ENCODE measurements around the gene HAUS8. TPM values are rescaled to one million over a fixed set of nuclear protein-coding genes. Genes with fewer than 3 reads are reported as not detected.
A peak's percentile ranks its signal among the peaks of the same experiment; 100 is the strongest.

HAUS8 gene
- total RNA-seq, 2 experiments from 2014 or later, result 32.6 to 41.7 TPM

- no peak for ATAC-seq
- Mint-ChIP-seq H3K36me3 (ENCODE audit: low read depth) (peaks cover 9% of the 10 kb centered on the region), H3K27me3 (no peaks in the 10 kb centered on the region), H3K9me3 (ENCODE audit: low read depth) (no peaks in the 10 kb centered on the region), H3K4me1 (peaks cover 61% of the 10 kb centered on the region), H3K27ac (peak overlapping the region; percentile 51), H3K4me3 (peak overlapping the region; percentile 4)
- no peak for DNase-seq
- intact Hi-C loops (cut with DNase I, micrococcal nuclease), result loop anchor here (1.0 to 2.0 kb wide), 4 partner anchors 10 to 420 kb away; partner anchors contain the start of gene SMIM7 (in 1 of the 2)
- ChIA-PET POLR2A (interaction anchor here (0.6 to 1.4 kb wide), 2 partner anchors 9 to 45 kb away, joined by 4 to 7 read pairs; no protein-coding TSS in a partner anchor), CTCF (interaction anchor here (0.9 to 1.8 kb wide), 2 partner anchors 10 to 19 kb away, joined by 3 to 8 read pairs; no protein-coding TSS in a partner anchor)
Measured at GRCh38 chr19:17080440-17080801, 5.2 kb upstream of the HAUS8 start.

- intact Hi-C loops (cut with DNase I, micrococcal nuclease), result loop anchor here (1.0 to 10.0 kb wide), 10 partner anchors 10 to 1005 kb away; partner anchors contain the start of genes CCDC194 (in 1 of the 2), SLC35E1 (in 1 of the 2), SMIM7 (in 1 of the 2) and TPM4 (in 1 of the 2)
- H3K4me1 Mint-ChIP-seq, result peaks cover 57% of the 10 kb centered on the region
- POLR2A ChIA-PET, result interaction anchor here (0.6 to 1.4 kb wide), 3 partner anchors 10 to 325 kb away, joined by 4 to 7 read pairs (median 6); partner anchors contain the start of gene BST2
- CTCF ChIA-PET, result interaction anchor here (0.8 to 1.8 kb wide), 3 partner anchors 11 to 1565 kb away, joined by 3 to 8 read pairs (median 4); no protein-coding TSS in a partner anchor
- DNase-seq, result peak; percentile 88
- H3K36me3 Mint-ChIP-seq (ENCODE audit: low read depth), result peaks cover 9% of the 10 kb centered on the region
- no peaks in the 10 kb centered on the region for H3K9me3 Mint-ChIP-seq (ENCODE audit: low read depth)
- peak overlapping the region; percentile 70 for H3K27ac Mint-ChIP-seq
- ATAC-seq, result peak; percentile 85
- no peaks in the 10 kb centered on the region for H3K27me3 Mint-ChIP-seq
- H3K4me3 Mint-ChIP-seq, result peak overlapping the region; percentile 48
Measured at GRCh38 chr19:17079710-17080439, 4.6 kb upstream of the HAUS8 start.

GRCh38 chr19:17078920-17079709 lies 3.9 kb upstream of the HAUS8 start:
- ChIA-PET CTCF (interaction anchor here (0.8 to 1.8 kb wide), 2 partner anchors 11 to 1564 kb away, joined by 4 to 8 read pairs; no protein-coding TSS in a partner anchor), POLR2A (interaction anchor here (0.6 to 1.4 kb wide), 2 partner anchors 47 to 326 kb away, joined by 4 to 6 read pairs; partner anchors contain the start of gene BST2)
- Mint-ChIP-seq H3K27ac (peak overlapping the region; percentile 70), H3K36me3 (ENCODE audit: low read depth) (peaks cover 11% of the 10 kb centered on the region), H3K4me3 (peak overlapping the region; percentile 48), H3K27me3 (no peaks in the 10 kb centered on the region), H3K9me3 (ENCODE audit: low read depth) (no peaks in the 10 kb centered on the region), H3K4me1 (peaks cover 61% of the 10 kb centered on the region)
- ATAC-seq (no peak), DNase-seq (peak; percentile 18)
- intact Hi-C loops (cut with DNase I, micrococcal nuclease), result loop anchor here (5.0 to 10.0 kb wide), 6 partner anchors 138 to 1004 kb away; partner anchors contain the start of genes CCDC194 (in 1 of the 2), SLC35E1 (in 1 of the 2), TPM4 (in 1 of the 2) and USE1 (in 1 of the 2)

GRCh38 chr19:17078036-17078919 lies 3.0 kb upstream of the HAUS8 start:
- H3K9me3 Mint-ChIP-seq (ENCODE audit: low read depth), result no peaks in the 10 kb centered on the region
- intact Hi-C loops (cut with DNase I, micrococcal nuclease), result loop anchor here (5.0 to 10.0 kb wide), 6 partner anchors 139 to 1003 kb away; partner anchors contain the start of genes CCDC194 (in 1 of the 2), SLC35E1 (in 1 of the 2), TPM4 (in 1 of the 2) and USE1 (in 1 of the 2)
- POLR2A ChIA-PET, result no interaction called here

GRCh38 chr19:17077447-17078028 lies 2.3 kb upstream of the HAUS8 start:
- Mint-ChIP-seq H3K9me3 (ENCODE audit: low read depth) (no peaks in the 10 kb centered on the region), H3K27ac (peak overlapping the region; percentile 34), H3K36me3 (ENCODE audit: low read depth) (peaks cover 22% of the 10 kb centered on the region), H3K27me3 (no peaks in the 10 kb centered on the region), H3K4me3 (peak overlapping the region; percentile 99), H3K4me1 (peaks cover 68% of the 10 kb centered on the region)
- no peak for DNase-seq
- intact Hi-C loops (cut with DNase I, micrococcal nuclease), result loop anchor here (5.0 to 10.0 kb wide), 6 partner anchors 140 to 1003 kb away; partner anchors contain the start of genes CCDC194 (in 1 of the 2), SLC35E1 (in 1 of the 2), TPM4 (in 1 of the 2) and USE1 (in 1 of the 2)
- ChIA-PET CTCF (interaction anchor here (0.6 kb wide), 1 partner anchor 71 kb away, joined by 3 read pairs; no protein-coding TSS in a partner anchor), POLR2A (no interaction called here)
- ATAC-seq, result no peak

More at GRCh38 chr19:17078036-17078919, 3.0 kb upstream of the HAUS8 start:
- Mint-ChIP-seq H3K27me3 (no peaks in the 10 kb centered on the region), H3K4me3 (peak overlapping the region; percentile 99), H3K36me3 (ENCODE audit: low read depth) (peaks cover 14% of the 10 kb centered on the region), H3K4me1 (peaks cover 68% of the 10 kb centered on the region), H3K27ac (no peak overlapping the region)
- no peak for DNase-seq
- CTCF ChIA-PET, result no interaction called here
- ATAC-seq, result no peak

GRCh38 chr19:17076543-17076991 lies 1.3 kb upstream of the HAUS8 start:
- H3K36me3 Mint-ChIP-seq (ENCODE audit: low read depth), result peaks cover 21% of the 10 kb centered on the region
- ChIA-PET POLR2A (no interaction called here), CTCF (no interaction called here)
- H3K4me3 Mint-ChIP-seq, result peak overlapping the region; percentile 99
- no peak for ATAC-seq
- peak; percentile 58 for DNase-seq
- no peaks in the 10 kb centered on the region for H3K9me3 Mint-ChIP-seq (ENCODE audit: low read depth)
- intact Hi-C loops (cut with DNase I, micrococcal nuclease), result loop anchor here (5.0 to 10.0 kb wide), 6 partner anchors 141 to 1002 kb away; partner anchors contain the start of genes CCDC194 (in 1 of the 2), SLC35E1 (in 1 of the 2), TPM4 (in 1 of the 2) and USE1 (in 1 of the 2)
- H3K4me1 Mint-ChIP-seq, result peaks cover 59% of the 10 kb centered on the region
- H3K27me3 Mint-ChIP-seq, result no peaks in the 10 kb centered on the region
- H3K27ac Mint-ChIP-seq, result peak overlapping the region; percentile 95

GRCh38 chr19:17075864-17076542 lies 751 bp upstream of the HAUS8 start:
- DNase-seq, result peak; percentile 58
- H3K36me3 Mint-ChIP-seq (ENCODE audit: low read depth), result peaks cover 26% of the 10 kb centered on the region
- POLR2A ChIA-PET, result no interaction called here
- CTCF ChIA-PET, result no interaction called here
- no peaks in the 10 kb centered on the region for H3K27me3 Mint-ChIP-seq
- peak overlapping the region; percentile 95 for H3K27ac Mint-ChIP-seq
- no peak for ATAC-seq
- intact Hi-C loops (cut with DNase I, micrococcal nuclease), result loop anchor here (1.0 to 10.0 kb wide), 26 partner anchors 49 to 1001 kb away; partner anchors contain the start of genes BABAM1 (in 2 of the 2), USE1 (in 2 of the 2), C19orf44 (in 1 of the 2) and CALR3 (in 1 of the 2)
- H3K4me1 Mint-ChIP-seq, result peaks cover 58% of the 10 kb centered on the region
- H3K4me3 Mint-ChIP-seq, result peak overlapping the region; percentile 99
- no peaks in the 10 kb centered on the region for H3K9me3 Mint-ChIP-seq (ENCODE audit: low read depth)

- peaks cover 54% of the 10 kb centered on the region for H3K4me1 Mint-ChIP-seq
- peak overlapping the region; percentile 98 for H3K27ac Mint-ChIP-seq
- H3K4me3 Mint-ChIP-seq, result peak overlapping the region; percentile 99
- ATAC-seq (no peak), DNase-seq (no peak)
- peaks cover 38% of the 10 kb centered on the region for H3K36me3 Mint-ChIP-seq (ENCODE audit: low read depth)
- H3K27me3 Mint-ChIP-seq, result no peaks in the 10 kb centered on the region
- H3K9me3 Mint-ChIP-seq (ENCODE audit: low read depth), result no peaks in the 10 kb centered on the region
- intact Hi-C loops (cut with DNase I, micrococcal nuclease), result loop anchor here (1.0 to 10.0 kb wide), 26 partner anchors 50 to 1000 kb away; partner anchors contain the start of genes BABAM1 (in 2 of the 2), USE1 (in 2 of the 2), C19orf44 (in 1 of the 2) and CALR3 (in 1 of the 2)
- POLR2A ChIA-PET, result interaction anchor here (1.0 to 1.3 kb wide), 3 partner anchors 51 to 247 kb away, joined by 3 to 5 read pairs (median 3); partner anchors contain the start of gene BABAM1
- CTCF ChIA-PET, result interaction anchor here (1.3 kb wide), 1 partner anchor 10 kb away, joined by 4 read pairs; no protein-coding TSS in a partner anchor
Measured at GRCh38 chr19:17074634-17075034, 618 bp downstream of the HAUS8 start.
